HG03280 (cell line): ENCODE measurements around the gene UNK.
"Not testable (repeated sequence)": the region's sequence is repeated elsewhere in the genome, so short reads cannot be mapped to it uniquely, and the experiment has no call there.

ENCODE experiments used
- ATAC-seq: cut with Tn5 transposase; IDR thresholded peaks from one replicate; pipeline ENCODE4 v1.9.1; 2021; ENCODE audit warnings: mild to moderate bottlenecking, moderate library complexity; ENCODE audit not compliant: unreplicated experiment

Gene UNK

GRCh38 chr17:75847614-75848522, 63.3 kb downstream of the UNK start:
- ATAC-seq: no peak

GRCh38 chr17:75848523-75849278, 64.1 kb downstream of the UNK start:
- ATAC-seq: no peak

DNA sequence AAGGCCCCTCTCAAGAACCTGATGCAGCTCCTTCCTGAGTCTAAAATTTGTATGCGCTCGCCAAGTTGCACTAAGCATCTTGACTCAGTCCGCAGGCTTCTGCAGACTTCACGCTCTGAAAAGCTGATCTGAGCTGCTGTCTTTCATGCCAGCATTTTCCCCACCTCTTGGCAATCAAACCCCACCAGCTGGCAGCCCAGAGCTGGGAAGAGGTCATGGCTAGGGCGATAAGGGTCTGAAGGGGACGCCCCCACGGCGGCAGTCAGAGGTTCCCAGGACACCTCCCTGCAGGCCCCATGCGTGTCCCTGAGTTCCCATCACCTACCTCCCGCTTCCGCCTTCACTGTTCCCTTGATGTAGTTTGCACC, 64.7 kb downstream of the UNK start:
- ATAC-seq: no peak

GRCh38 chr17:75849724-75850123, 65.1 kb downstream of the UNK start:
- ATAC-seq: no peak

- ATAC-seq: no peak
Measured at GRCh38 chr17:75850928-75851692, 66.5 kb downstream of the UNK start.

GRCh38 chr17:75851693-75851991, 67.0 kb downstream of the UNK start:
- ATAC-seq: not testable (repeated sequence)

DNA sequence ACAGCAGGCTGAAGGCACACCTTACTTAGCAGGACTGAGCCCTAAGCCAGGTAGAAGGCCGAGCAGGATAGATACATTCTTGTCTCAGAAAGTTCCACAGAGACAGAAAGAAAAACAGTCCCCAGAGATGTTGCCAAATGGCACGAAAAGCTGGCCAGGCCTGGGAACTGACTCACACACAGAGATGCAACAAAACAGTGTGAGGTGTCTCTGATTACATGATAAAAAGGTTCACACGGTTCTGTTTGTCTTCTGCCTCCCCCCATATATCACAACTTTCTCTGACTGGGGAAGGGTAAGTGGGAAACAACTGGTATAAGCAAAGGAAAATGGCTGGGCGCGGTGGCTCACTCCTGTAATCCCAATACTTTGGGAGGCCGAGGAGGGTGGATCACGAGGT, 68.8 kb downstream of the UNK start:
- no peak for ATAC-seq

GRCh38 chr17:75854101-75854748, 69.6 kb downstream of the UNK start:
- ATAC-seq: no peak

DNA sequence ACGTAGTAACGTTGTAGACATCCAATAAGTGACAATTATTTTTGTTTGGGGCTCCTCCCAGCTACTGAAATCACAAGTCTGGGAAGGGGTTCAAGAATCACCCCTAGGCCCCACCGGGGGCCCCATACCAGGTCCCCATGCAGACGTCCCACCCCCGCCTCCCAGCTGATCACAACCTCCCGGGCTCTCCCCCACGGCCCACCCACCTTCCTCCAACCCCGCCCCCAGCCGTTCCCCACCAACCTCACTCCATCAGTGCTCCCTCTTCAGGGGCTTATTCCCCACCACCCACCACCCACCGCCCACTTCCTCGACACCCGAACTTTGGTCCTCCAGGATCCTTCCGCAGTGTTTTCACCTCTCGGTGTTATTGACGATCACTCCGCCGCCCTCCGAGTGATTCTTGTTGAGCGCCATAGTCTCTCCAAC, 70.3 kb downstream of the UNK start:
- ATAC-seq: no peak

DNA sequence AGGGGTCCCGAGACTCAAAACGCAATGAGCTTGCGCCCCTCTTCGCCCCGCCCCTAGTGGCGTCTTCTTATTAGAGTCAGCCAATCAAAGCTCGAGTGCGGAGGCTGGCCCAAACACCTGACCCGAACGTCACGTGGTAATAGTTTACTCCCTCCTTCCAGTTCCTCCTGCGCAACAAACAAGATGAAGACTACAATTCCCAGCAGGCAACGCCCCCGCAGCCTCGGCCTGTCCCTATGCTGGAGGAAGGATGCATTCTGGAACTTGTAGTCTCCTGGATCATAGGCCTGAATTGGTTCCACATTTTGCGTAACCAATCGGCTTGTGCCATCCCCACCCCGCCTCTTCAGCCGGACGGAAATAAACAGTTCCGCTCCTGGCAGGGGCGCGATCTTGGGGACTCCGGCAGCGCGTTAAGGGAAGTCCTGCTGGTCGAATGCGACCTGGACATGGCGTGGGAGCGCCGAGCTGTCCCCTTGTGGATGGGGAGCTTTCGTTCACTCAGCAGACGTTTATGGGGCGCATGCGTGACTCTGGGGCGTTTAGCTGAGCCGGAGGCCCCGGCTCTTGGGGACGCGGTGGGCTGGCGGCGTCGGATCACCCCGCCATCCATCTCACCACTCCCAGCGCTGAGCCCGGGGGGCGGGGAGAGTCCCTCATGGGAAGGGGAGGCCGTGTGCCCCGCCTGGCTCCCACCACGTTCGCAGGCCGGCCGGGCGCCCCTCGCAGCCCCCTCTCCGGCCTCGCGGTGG, 70.9 kb downstream of the UNK start, which contains the start of gene WBP2:
WBP2 (minus strand) TSS at position 26 of the 752 bp plus-strand sequence. CDS start 38 bp downstream, outside the sequence.
- ATAC-seq: peak; percentile 85

- peak; percentile 33 for ATAC-seq
Measured at GRCh38 chr17:75856062-75856756, 71.6 kb downstream of the UNK start.

DNA sequence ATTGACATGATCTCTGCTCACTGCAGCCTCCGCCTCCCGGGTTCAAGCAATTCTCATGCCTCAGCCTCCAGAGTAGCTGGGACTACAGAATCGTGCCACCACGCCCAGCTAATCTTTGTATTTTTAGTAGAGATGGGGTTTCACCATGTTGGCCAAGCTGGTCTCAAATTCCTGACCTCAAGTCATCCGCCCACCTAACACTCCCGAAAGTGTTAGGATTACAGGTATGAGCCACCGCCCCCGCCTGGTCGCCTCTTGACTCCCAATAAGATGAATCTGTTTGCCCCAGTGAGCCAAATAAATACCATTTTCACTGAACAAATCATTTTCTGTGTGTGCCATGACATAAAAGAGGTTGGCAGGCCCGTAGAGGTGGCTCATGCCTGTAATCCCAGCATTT, 74.8 kb downstream of the UNK start:
- ATAC-seq: not testable (repeated sequence)

GRCh38 chr17:75861927-75862317, 77.3 kb downstream of the UNK start:
- no peak for ATAC-seq

GRCh38 chr17:75864448-75864871, 79.9 kb downstream of the UNK start:
- peak; percentile 86 for ATAC-seq

GRCh38 chr17:75864887-75865286, 80.3 kb downstream of the UNK start:
- ATAC-seq: peak; percentile 17

- not testable (repeated sequence) for ATAC-seq
Measured at GRCh38 chr17:75865404-75866188, 81.0 kb downstream of the UNK start.

DNA sequence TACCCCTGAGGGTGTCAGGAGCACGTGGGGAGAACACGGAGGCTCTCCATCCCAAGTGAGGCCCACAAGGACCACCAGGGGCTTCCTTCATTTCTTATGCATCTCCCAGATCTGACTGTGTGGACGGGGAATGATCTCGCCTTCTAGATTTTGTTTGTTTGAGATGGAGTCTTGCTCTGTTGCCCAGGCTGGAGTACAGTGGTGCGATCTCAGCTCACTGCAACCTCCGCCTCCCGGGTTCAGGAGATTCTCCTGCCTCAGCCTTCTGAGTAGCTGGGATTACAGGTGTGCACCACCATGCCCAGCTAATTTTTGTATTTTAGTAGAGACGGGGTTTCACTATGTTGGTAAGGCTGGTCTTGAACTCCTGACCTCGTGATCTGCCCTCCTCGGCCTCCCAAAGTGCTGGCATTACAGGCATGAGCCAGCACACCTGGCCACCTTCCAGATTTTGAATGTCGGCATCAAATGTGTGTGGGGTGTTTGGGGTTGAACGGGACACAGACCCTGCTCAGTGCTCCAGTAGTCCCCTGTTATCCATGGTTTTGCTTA, 84.2 kb downstream of the UNK start:
- not testable (repeated sequence) for ATAC-seq
